Stimulated activated CD4-positive, alpha-beta T cell treated with anti-CD3 and anti-CD28 coated beads, Interleukin-1b, Interleukin-23, amount 100 ng/mL, for 24 hours (primary cell): Measurements from ENCODE around the gene SERPINH1.
A peak's percentile ranks its signal among the peaks of the same experiment; 100 is the strongest.

Experiments
- DNase-seq, 4 experiments: peaks; one replicate each; pipeline ENCODE4 v3.0.0-alpha.2; 2020; ENCODE audit warnings: low read depth in 4 of 4, low spot score in 1 of 4

Gene SERPINH1

GRCh38 chr11:75562048-75562835 is at the start of gene SERPINH1:
Gene SERPINH1 (plus strand): TSS chr11:75562253. CDS start chr11:75566350, 4,097 bp downstream.
- DNase-seq: peak; percentile 33 to 79 (median 57)

DNA sequence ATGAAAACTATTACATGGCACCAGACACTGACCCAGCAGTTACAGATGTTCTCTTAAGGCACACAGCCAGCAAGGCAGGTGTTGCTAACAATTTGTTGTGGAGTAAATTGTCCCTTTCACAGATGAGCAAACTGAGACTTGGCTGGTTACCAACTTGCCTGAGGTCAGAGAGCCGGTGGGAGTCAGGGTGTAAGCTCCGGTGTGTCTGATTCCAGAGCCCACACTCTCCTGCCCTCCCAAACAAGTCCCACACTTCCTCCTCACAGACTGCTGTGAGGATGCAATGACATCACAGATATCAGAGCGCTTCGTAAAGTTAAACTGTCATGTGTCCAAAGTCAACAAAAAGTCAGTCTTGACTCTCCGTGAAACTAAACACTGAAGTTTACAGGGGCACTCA is 48.8 kb upstream of the SERPINH1 start:
- DNase-seq: no peak

DNA sequence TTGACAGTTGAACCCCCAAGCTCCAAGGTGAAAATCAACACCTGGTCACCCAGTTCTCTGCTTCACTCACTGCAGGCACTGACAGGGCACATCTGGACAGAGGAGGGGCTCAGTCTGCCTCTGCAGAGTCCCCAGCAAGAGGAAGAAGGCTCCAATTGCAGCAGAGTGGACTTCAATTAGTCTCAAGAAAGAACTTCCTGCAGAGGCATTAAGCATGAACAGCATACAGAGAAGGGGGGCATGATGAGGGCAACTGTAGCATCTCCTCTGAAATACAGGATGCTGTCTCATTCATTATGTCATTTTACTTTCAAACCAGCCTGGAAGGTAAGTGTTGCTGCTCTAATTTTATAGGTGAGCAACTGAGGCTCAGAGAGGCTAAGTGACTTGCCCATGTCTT is 47.5 kb upstream of the SERPINH1 start:
- no peak for DNase-seq

GRCh38 chr11:75516140-75516539 is 45.9 kb upstream of the SERPINH1 start:
- DNase-seq: no peak

GRCh38 chr11:75516886-75517285 is 45.2 kb upstream of the SERPINH1 start:
- no peak for DNase-seq

DNA sequence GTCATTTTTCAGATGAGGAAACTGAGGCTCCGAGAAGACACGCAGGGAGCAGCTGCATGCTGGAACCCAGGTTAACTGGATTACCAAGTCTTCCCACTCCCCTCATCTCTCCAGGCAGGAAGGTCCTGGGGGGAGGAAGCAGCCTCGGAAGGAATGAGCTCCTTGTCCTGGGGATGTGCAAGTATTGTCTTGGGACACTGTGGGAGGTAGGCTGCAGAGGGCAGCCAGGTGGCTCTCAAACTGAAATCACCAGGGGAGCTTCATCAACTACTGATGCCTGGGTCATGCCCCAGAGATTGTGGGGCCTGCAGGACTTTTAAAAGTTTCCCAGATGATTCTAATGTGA is 43.9 kb upstream of the SERPINH1 start:
- no peak for DNase-seq

DNA sequence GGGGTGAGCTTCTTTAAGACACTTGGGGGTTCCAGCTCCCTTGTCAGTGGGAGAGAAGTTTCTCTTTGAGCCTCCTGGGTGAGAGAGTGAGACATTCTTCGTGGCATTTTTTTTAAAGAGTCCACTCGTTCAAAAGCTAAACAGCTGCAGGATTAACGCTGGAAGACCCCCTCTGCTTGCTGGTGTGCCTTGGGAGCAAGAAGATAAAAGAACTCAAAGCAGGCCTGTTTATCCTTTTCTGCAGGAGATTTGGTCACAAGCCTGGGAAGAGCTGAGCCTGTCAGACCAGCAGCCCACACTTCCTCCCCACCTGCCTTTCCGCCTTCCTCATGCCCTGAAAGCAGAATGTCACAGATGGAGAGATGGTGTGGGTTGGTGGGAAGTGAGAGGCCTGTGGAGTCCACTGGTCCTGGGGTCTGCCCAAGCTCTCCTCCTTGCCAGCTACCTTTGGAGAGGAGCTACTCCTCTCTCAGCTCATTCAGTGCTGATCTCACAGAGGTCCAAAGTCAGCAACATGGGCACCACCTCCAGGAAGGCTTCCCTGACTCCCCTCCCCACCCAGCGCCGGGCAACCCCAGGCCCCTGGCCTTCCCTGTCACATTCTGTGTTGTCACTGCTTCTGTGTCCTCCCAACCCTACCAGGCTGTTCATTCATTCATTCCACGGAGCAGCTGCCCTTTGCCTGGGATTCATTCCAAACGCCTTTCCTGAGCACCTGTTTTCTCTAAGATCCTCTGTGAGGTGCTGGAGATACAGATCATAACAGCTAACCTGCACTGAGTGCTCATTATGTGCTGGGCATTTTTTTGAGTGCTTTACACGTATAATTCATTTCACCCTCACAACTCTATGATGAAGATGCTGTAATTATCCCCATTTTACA is 43.0 kb upstream of the SERPINH1 start:
- no peak for DNase-seq

GRCh38 chr11:75520688-75521087 is 41.4 kb upstream of the SERPINH1 start:
- DNase-seq: no peak

DNA sequence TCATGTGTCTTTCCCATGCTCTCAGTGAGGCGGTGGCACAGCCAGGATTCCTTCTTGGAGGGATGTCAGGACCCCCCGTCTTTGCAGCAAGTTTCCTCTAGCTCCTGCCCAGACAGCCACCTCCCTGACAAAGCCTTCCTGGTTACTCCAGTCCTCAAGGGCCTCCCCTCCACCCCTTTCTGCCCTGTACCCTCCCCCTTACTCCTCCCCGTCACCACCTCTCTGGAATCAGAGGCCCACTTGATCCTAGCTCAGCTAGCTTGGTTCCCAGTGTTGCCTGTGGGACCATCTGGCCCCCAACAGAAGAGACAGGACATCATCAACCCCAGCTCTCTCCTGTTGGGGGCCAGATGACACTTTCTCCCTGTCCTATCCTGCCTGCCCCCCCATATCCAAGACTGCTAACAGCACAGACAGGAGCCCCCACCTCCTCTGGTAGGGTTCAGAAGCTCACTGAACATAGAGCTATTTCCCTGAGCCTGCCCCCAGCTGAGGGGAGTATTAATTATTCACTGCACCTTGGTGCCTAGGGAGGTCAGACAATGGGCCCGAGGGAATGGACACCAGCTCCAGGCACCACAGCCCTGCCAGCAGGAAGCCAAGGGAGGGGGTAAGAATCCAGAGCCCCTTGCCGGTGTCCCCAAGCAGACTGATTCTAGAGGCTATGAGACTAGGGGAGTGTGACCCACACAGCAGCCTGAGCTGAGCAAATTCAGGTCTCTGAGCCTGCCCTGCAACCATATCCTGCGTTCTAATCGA is 39.6 kb upstream of the SERPINH1 start:
- DNase-seq: no peak

- no peak for DNase-seq
Observed at GRCh38 chr11:75523189-75523588, 38.9 kb upstream of the SERPINH1 start.

DNA sequence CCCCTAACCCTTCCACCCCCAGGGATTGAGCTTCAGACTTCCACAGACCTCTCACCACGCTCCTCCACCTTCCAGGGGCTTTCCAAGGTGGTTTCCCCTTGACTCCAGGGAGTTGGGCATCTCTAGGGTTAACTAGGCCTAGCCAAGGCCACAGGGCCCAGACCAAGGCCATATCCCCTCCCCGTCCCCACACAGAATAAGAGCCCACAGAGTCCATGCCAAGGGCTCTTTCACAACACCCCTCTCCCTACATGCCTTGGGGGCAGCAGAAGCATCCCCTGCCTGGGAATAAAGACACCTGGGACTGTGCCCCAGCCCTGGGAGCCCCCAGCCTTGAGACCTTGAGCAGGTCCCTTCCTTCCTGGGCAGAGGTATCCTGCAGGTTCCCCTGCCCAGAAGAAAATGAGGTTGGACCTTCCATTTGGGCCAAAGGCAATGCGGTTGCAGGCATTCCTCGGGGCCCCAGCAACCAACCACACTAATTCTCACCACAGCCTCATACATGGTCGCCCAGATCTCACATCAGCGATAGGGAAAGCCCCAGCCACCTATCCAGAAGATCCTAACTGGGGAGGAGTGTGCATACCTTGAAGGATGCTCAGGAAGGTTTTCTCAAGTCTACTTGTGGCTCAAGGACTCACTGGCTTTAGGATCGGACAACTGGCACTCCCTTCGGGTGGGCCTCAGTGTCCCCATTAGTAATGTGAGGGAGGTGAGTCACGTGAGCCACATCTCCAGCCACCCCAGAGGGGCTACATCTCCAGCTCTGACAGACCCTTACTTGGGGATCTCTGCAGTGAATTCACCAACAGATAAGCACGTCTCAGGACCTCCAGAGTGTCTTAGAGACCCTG is 38.0 kb upstream of the SERPINH1 start:
- DNase-seq: no peak

- peak in 1 of 4 experiments; percentile 7 for DNase-seq
Observed at GRCh38 chr11:75524665-75525432, 37.2 kb upstream of the SERPINH1 start.

- peak; percentile 57 to 82 (median 70) for DNase-seq
Observed at GRCh38 chr11:75525433-75526191, 36.4 kb upstream of the SERPINH1 start, which contains the start of gene GDPD5. Gene GDPD5 (minus strand): TSS chr11:75525941. CDS start chr11:75477735, 48,206 bp downstream.

GRCh38 chr11:75526192-75526541 is 35.9 kb upstream of the SERPINH1 start:
- DNase-seq: no peak

DNA sequence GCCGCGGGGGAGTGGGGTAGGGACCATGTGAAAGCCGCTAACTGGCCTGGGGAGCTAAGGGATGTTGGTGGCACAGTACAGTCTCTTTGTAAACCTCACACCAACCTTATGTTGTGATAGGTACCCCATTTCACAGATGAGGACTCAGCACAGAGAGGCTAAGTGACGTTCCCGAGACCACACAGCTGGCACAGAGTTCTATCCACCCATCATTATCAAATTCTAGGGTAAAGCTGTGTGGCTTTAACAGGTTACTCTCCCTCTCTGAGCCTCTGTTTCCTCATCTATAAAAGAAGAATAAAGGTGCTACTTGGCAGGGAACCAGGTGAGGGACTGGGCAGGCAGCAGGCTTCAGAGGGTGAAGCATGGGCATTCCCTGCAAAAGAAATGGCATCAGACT is 34.9 kb upstream of the SERPINH1 start:
- no peak for DNase-seq

DNA sequence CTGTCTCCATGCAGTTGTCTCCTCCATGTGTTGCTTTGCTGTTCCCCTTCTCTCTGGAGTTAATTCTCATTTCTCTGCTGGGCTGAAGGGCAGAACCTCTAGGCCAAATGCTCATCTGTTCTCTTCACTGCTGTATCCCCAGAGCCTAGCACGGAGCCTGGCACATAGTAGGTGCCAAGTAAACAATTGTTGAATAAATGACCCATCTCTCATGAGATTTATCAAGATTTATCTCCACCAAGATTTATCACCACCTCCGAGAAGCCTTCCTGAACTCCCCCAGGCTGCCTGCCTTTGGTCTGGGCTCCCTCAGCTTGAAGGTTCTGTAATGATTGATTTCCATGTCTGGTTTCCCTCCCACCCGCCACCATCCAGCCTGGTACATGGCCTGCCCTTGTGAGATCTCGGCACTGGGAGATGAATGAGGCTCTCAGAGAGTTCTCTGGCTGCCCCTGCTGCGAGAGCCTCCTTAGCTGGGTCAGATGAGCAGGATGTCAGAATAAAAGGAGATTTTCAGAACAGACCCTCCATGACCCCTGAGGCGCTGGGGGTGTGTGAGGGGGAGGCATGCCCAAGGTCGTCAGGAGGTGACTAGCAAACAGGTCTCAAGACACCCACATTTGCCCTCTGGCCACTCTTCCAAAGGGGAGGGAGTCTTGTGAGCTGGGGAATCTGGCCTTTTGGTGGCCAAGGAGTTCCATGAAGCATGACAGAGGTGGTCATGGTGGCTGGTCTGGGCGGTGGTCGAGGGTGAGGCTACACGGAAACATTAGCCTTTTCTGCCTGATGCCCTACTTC is 33.9 kb upstream of the SERPINH1 start:
- DNase-seq: no peak

GRCh38 chr11:75530577-75530976 is 31.5 kb upstream of the SERPINH1 start:
- no peak for DNase-seq

GRCh38 chr11:75531325-75531724 is 30.7 kb upstream of the SERPINH1 start:
- DNase-seq: no peak
